HG03342 (cell line): ENCODE results near the gene IGSF3.

Source experiments
- ATAC-seq: cut with Tn5 transposase; IDR thresholded peaks from one replicate; pipeline ENCODE4 v1.9.1; 2021; ENCODE audit warnings: mild to moderate bottlenecking, moderate library complexity; ENCODE audit not compliant: unreplicated experiment

IGSF3 gene

DNA sequence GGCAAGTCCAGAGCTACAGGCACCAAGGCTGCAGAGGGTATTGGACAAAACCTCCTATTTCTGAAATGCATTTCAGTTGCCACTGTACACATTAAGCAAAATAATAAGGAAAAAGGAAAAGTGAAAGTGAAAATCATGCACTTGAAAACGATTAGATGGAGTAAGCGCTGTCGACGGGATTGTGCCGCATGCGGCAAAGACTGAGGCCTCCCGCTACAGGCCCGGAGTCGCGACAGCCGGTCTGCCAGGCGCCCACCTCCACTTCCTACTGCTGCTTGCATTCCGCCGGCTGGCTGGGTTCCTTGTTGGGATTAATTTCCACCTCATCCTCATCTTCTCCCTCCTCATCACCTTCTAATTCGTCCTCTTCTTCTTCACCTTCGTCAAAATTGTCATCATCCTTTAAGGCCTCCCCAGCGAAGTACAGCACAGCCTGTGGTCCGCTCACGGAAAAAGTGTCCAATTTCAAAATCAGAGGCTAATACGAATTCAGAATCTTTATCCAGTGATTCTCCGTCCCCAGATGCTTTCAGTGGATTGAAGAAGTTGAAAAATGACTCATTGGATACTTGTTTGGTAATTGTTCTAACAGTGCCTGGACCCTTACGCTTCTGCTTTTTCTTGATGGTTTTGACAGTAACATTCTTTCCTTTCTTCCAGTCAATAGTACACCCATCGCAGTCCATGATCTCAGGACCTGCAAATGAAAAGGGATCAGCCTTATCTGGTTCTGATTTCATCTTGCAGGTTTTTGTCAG, 134.7 kb downstream of the IGSF3 start:
- ATAC-seq, result no peak

DNA sequence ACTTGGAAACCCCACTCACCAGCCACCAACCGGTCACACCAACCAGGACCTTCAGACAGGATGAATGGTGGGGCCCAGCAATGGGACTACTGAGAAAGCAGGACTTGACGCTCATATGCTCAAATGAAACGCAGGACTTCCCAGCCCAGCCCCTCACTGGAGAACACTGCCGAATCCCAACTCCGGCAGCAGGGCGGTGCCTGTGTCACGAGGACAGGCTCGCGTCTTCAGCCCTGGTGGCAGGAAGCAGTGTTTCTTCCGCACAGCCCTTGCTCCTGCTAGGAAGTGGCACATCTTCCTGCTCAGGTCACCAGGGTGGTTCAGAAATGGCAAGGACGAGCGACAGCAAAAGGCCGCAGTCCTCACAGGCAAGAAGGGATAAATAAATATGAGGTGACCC, 135.6 kb downstream of the IGSF3 start:
- ATAC-seq, result no peak

- no peak for ATAC-seq
These were observed 137.9 kb downstream of the IGSF3 start for GRCh38 chr1:116529681-116530080.

- ATAC-seq, result no peak
These were observed 138.3 kb downstream of the IGSF3 start for GRCh38 chr1:116529199-116529631.

- ATAC-seq, result no peak
These were observed 139.0 kb downstream of the IGSF3 start for GRCh38 chr1:116528329-116529083.

- ATAC-seq, result no peak
These were observed 142.1 kb downstream of the IGSF3 start for GRCh38 chr1:116525440-116525839.
